ENCODE results near the gene CD22.

- TF ChIP-seq CTCF (IDR thresholded peaks at IDR 0.05; ENCODE audit: poor library complexity, severe bottlenecking) = no peak
- TF ChIP-seq, protein P1, sequence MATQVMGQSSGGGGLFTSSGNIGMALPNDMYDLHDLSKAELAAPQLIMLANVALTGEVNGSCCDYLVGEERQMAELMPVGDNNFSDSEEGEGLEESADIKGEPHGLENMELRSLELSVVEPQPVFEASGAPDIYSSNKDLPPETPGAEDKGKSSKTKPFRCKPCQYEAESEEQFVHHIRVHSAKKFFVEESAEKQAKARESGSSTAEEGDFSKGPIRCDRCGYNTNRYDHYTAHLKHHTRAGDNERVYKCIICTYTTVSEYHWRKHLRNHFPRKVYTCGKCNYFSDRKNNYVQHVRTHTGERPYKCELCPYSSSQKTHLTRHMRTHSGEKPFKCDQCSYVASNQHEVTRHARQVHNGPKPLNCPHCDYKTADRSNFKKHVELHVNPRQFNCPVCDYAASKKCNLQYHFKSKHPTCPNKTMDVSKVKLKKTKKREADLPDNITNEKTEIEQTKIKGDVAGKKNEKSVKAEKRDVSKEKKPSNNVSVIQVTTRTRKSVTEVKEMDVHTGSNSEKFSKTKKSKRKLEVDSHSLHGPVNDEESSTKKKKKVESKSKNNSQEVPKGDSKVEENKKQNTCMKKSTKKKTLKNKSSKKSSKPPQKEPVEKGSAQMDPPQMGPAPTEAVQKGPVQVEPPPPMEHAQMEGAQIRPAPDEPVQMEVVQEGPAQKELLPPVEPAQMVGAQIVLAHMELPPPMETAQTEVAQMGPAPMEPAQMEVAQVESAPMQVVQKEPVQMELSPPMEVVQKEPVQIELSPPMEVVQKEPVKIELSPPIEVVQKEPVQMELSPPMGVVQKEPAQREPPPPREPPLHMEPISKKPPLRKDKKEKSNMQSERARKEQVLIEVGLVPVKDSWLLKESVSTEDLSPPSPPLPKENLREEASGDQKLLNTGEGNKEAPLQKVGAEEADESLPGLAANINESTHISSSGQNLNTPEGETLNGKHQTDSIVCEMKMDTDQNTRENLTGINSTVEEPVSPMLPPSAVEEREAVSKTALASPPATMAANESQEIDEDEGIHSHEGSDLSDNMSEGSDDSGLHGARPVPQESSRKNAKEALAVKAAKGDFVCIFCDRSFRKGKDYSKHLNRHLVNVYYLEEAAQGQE (IDR thresholded peaks at IDR 0.05; ENCODE audit: borderline replicate concordance) = no peak
These were observed 66.6 kb downstream of the CD22 start for GRCh38 chr19:35395382-35396199.

Data from neural cell (in vitro differentiated cells).